Measurements from ENCODE around the gene HTT-AS.

DNA sequence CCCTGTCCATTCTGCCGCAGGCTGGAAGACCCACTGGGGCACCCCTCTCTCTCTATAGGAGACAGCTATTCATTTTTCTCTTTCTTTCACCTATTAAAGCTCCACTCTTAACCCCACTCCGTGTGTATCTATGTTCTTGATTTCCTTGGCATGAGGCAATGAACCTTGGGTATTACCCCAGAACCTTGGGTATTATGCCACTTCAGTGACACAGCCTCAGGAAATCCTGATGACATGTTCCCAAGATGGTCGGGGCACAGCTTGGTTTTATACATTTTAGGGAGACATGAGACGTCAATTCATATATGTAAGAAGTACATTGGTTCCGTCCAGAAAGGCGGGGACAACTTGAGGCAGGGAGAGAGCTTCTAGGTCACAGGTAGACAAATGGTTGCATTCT, 13.4 kb downstream of the HTT-AS start:
- TF ChIP-seq CTCF (IDR thresholded peaks at IDR 0.05) = no peak
- no peak for TF ChIP-seq POLR2A (IDR thresholded peaks at IDR 0.05; ENCODE audit: low read depth)
- no peak for TF ChIP-seq POLR2AphosphoS5 (IDR thresholded peaks at IDR 0.05)
- no peak for TF ChIP-seq EP300 (IDR thresholded peaks at IDR 0.05)

Measured in esophagus muscularis mucosa (tissue), 4 donors.